Measurements from ENCODE around the gene SMYD3.

Gene SMYD3

GRCh38 chr1:246304484-246305259, 202.4 kb downstream of the SMYD3 start:
- no peaks in the 10 kb centered on the region for H3K27me3 ChIP-seq (replicated peaks; ENCODE audit: control insufficient read depth, insufficient read depth, low read length)
- TF ChIP-seq CTCF (IDR thresholded peaks at IDR 0.05; ENCODE audit: insufficient read depth, low read length, poor library complexity, severe bottlenecking): no peak
- no peak for DNase-seq (ENCODE audit: extremely low read depth, insufficient read length)
- no peak overlapping the region for H3K4me3 ChIP-seq (replicated peaks; ENCODE audit: low read depth, low read length)
- H3K36me3 ChIP-seq (ENCODE audit: control insufficient read depth, insufficient read depth, low read length): no peaks in the 10 kb centered on the region

- Histone ChIP-seq H3K4me3 (replicated peaks; ENCODE audit: low read depth, low read length) (no peak overlapping the region), H3K27me3 (replicated peaks; ENCODE audit: control insufficient read depth, insufficient read depth, low read length) (no peaks in the 10 kb centered on the region), H3K36me3 (ENCODE audit: control insufficient read depth, insufficient read depth, low read length) (no peaks in the 10 kb centered on the region)
- no peak for TF ChIP-seq CTCF (IDR thresholded peaks at IDR 0.05; ENCODE audit: insufficient read depth, low read length, poor library complexity, severe bottlenecking)
- no peak for DNase-seq (ENCODE audit: extremely low read depth, insufficient read length)
Observed at GRCh38 chr1:246302711-246303317, 204.3 kb downstream of the SMYD3 start.

GRCh38 chr1:246302251-246302625, 204.8 kb downstream of the SMYD3 start:
- no peak for DNase-seq (ENCODE audit: extremely low read depth, insufficient read length)
- no peak for TF ChIP-seq CTCF (IDR thresholded peaks at IDR 0.05; ENCODE audit: insufficient read depth, low read length, poor library complexity, severe bottlenecking)
- no peaks in the 10 kb centered on the region for H3K36me3 ChIP-seq (ENCODE audit: control insufficient read depth, insufficient read depth, low read length)
- no peak overlapping the region for H3K4me3 ChIP-seq (replicated peaks; ENCODE audit: low read depth, low read length)
- H3K27me3 ChIP-seq (replicated peaks; ENCODE audit: control insufficient read depth, insufficient read depth, low read length): no peaks in the 10 kb centered on the region

- no peak for DNase-seq (ENCODE audit: extremely low read depth, insufficient read length)
- TF ChIP-seq CTCF (IDR thresholded peaks at IDR 0.05; ENCODE audit: insufficient read depth, low read length, poor library complexity, severe bottlenecking): no peak
- Histone ChIP-seq H3K4me3 (replicated peaks; ENCODE audit: low read depth, low read length) (no peak overlapping the region), H3K27me3 (replicated peaks; ENCODE audit: control insufficient read depth, insufficient read depth, low read length) (no peaks in the 10 kb centered on the region), H3K36me3 (ENCODE audit: control insufficient read depth, insufficient read depth, low read length) (no peaks in the 10 kb centered on the region)
Observed at GRCh38 chr1:246301553-246302250, 205.4 kb downstream of the SMYD3 start.

GRCh38 chr1:246300626-246301549, 206.2 kb downstream of the SMYD3 start:
- no peaks in the 10 kb centered on the region for H3K27me3 ChIP-seq (replicated peaks; ENCODE audit: control insufficient read depth, insufficient read depth, low read length)
- TF ChIP-seq CTCF (IDR thresholded peaks at IDR 0.05; ENCODE audit: insufficient read depth, low read length, poor library complexity, severe bottlenecking): no peak
- no peak overlapping the region for H3K4me3 ChIP-seq (replicated peaks; ENCODE audit: low read depth, low read length)
- no peaks in the 10 kb centered on the region for H3K36me3 ChIP-seq (ENCODE audit: control insufficient read depth, insufficient read depth, low read length)
- DNase-seq (ENCODE audit: extremely low read depth, insufficient read length): no peak

Data from GM06990 (cell line).